Measurements from ENCODE around the gene TRIM8.

The TRIM8 gene

DNA sequence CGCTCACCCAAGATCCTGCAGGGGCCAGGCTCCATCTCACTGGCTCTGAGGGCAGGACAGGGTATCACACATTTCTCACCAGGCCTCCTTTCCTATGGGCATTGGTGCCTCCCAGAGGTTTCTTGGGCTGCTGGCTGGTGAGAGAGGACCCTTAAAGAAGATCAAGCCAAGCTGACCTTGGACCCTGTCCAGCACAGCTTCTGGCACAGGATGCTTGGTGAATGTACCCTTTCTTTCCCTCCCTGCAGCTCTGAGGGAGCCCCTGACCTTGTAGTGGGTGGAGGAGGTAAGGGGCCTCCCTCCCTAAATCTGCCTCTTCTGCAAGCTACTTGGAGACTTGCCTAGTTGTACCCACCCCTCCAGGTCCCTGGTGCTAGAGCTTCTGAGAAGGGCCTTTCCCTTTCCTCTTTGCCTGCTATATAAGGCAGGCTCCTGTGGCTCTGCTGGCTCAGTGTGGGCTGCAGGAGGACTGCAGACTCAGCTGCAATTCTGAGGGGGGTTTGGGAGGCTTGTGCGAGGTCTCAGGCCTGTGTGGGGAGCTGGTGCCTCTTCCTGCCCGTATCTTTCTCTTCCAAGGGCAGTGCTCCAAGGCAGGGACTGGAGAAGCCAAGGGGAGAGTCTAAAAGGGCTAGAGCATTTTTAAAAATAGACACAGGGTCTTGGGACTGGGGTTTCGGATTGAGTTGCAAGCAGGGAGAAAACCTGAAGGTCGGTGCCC is 11.7 kb upstream of the TRIM8 start:
- no peak overlapping the region for H3K4me3 ChIP-seq (ENCODE audit: low read depth, low read length)

DNA sequence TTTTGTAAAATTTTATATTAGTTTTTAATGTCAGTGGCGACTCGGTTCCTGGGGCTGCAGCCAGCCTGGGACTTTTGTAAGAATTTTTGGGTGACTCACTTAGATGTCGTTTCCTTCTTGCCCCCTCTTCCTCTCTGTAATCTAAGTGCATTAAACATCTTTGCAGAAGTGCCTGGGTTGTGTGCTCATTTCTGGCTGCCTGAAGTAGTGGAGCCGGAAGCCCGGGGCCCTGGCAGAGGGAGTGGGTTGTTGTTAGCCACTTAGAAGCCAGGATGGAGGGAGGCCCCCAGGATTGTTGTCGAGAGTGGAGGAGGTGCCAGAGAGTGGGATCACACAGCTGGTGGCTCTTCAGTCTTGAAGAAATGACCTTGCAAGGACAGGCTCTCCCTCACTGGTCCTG is 11.0 kb upstream of the TRIM8 start:
- no peak overlapping the region for H3K4me3 ChIP-seq (ENCODE audit: low read depth, low read length)

DNA sequence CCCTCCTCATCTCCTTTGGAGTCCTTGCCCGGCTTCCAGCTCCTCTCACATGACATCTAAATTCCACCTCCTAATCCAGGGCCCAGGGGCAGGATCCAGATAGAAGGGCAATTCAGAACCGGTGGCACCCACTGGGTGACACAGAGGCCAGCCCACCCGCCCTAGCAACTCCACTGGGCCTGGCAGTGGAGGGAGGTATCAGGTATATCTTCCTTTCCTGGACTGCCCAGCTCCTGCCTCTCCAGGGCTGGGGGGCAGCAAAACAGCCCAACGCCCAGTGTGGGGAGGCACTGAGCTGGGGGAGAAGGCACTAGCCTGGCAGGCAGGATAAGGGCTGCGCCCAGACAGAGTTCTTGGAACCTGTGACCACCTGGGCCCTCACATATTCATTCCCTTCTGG is 10.4 kb upstream of the TRIM8 start:
- no peak overlapping the region for H3K4me3 ChIP-seq (ENCODE audit: low read depth, low read length)

DNA sequence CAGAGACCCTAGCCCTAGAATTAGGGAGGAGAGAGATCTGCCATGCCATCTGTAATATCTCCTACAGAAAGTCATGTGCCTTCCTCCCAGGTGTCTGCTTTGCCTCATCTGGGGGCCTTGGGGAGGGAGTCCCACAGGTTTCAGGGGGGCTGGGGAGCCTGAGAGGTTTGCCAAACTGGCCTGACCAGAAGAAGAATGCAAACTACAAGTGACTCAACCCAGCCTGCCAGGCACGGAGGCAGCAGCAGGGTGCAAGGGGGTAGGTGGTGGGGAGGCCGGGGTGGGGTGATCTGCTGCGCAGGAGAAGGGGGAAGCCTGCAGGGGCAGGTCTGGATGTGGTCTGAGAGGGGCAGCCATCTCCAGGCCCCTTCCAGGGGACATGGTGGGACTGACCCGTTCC is 9.6 kb upstream of the TRIM8 start:
- H3K4me3 ChIP-seq (ENCODE audit: low read depth, low read length) = no peak overlapping the region

DNA sequence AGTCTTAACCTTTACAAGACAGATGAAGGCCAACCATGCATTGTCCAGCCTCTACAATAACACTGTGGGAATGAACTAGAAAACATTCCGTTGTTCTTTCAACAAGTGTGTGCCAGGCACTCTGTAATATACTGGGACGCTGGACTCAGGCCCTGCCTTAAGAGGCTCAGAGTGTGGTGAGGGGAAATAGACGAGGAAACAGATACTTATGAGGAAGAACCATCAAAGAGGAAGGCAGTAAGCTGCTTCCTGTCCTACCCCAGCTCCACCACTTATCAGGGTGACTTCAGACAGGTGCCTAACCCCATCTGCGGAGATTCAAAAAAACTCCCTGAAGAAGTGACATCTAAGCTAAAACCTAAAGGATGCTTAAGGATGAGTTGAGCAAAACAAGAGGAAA is 8.9 kb upstream of the TRIM8 start:
- no peak overlapping the region for H3K4me3 ChIP-seq (ENCODE audit: low read depth, low read length)

DNA sequence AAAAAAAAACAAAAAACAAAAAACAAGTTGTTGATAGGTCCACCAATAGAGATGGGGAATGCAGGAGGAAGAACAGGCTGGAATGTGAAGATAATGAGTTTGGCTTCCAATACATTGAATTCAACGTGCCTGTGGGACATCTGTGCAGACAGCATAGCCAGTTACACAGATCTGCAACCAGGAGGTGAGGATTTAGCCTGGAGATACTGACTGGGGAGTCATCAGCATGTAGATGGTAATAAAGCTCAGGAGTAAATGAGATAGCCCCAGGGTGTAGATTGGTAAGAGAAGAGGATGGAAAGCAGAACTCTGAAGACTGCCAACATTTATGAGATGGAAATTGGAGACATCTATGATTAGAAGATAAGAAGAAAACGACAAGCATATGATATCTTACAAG is 4.7 kb upstream of the TRIM8 start:
- H3K4me3 ChIP-seq (ENCODE audit: low read depth, low read length) = no peak overlapping the region

DNA sequence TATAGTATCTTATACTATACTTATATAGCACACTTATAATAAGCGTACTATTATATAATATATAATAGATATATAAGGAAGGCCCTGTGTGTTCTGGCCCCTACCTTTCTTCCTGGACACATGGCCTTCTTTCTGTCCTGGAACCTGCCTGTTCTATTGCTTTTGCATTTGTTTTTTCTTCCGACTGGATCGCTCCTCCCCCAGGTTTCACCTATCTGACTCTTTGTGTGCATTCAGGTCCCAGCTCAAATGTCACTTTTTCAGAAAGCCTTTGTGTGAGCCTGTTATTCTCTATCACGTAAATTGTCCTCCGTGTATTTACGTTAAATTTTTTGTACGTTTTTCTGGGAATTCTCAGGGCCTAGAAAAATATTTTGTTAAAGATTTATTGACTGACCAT is 2.9 kb upstream of the TRIM8 start:
- H3K4me3 ChIP-seq (ENCODE audit: low read depth, low read length) = peak overlapping the region; percentile 62

DNA sequence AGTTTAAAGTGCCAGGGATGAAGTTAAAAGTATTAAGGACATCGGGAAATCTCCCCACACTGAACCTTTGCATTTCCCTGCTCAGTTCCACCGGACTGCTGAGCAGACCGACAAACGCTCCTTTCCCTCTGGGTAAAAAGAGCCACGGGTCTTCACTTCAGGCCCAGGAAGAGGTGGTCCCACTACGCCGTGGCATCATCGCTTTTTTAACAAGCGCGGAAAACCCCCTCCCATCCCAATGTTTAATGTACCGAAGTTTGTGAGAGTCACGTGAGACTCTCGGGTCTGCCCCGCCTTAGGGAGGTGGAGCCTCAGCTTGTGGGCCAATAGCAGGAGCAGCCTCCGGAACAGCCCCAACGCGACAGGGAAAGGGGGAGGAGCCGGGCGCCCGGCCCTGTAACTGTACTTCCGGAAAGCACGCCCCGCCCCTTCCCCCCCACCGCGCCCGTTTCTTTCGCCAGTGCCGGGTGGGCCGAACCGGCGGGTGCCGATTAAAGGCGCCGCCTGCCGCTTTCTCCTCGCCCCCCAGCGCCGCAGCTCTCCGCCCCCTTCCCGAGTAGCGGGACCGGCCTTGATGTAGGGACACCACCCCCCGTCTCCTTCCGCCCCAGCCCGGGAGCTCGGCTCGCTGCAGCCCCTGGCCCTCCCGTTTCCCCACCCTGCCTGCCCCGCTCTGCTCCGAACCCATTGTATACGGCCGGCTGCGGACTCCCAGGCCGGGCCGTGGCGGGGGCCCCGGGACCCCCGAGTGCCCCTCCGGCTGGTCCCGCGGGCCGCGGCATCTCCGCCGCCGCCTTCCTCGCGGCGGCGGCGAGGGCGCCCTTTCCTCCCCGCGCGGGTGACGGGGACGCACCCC is 2.2 kb upstream of the TRIM8 start:
- H3K4me3 ChIP-seq (ENCODE audit: low read depth, low read length) = peak overlapping the region; percentile 62

DNA sequence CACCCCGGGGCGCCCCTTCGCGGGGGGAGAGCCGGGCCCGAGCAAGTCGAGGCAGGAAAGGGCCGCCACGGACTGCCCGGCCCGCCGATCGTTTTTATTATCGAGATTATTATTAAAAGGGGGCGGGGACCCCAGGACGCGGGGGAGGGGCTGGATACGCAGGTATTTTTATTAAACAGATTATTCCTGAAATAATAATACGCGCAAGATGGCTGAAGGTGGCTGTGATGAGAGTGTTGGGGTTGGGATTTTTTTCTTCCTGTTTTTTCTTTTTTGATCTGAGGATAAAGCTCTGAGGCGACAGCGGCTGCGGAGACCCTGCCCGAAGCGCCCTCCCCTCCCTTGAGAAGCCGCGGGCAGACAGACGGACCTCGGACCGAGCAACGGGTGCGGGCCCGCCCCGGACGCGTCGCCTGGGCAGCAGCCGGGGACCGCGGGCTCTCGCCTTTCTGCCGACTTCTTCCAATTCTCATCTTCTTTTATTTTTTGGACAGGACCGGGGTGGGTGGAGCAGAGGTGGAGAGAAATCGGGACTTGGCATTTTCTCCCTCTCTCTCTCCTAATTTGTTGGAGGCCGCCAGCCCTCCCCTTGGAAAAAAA is 1.4 kb upstream of the TRIM8 start:
- peak overlapping the region; percentile 62 for H3K4me3 ChIP-seq (ENCODE audit: low read depth, low read length)

DNA sequence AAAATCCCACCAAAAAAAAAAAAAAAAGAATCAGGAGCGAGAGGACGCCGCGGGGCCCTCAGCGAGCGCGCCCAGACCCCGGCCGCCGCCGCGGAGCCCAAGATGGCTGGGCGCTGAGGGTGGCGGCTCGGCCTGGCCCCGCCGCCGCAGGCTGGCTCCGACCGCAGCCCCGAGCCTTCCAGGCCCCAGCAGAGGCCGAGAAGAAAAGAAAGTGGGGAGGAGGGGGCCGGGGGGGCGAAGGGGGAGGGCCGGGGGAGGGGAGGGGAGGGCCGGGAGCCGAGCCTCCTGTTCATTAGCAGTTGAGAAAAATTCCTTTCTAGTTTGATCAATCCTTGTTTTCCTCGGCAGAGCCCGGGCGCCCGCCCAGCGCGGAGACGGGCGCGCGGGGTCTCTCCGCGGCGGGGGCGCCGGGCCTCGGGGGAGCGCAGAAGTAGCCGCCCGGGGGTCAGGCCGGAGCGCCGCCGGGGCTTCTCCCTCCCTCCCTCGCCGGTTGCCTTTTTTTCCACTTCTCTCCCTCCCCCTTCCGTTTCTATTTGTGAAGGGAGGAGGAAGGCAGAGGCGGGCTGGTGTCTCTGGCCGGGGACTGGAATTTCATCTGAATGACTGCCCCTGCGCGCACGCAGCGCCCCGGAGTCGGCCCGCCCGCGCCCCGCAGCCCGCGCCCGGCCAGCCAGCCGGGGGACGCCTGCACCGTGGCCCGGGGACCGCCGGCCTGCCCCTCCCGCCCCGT is 778 bp upstream of the TRIM8 start:
- H3K4me3 ChIP-seq (ENCODE audit: low read depth, low read length) = peak overlapping the region; percentile 72

DNA sequence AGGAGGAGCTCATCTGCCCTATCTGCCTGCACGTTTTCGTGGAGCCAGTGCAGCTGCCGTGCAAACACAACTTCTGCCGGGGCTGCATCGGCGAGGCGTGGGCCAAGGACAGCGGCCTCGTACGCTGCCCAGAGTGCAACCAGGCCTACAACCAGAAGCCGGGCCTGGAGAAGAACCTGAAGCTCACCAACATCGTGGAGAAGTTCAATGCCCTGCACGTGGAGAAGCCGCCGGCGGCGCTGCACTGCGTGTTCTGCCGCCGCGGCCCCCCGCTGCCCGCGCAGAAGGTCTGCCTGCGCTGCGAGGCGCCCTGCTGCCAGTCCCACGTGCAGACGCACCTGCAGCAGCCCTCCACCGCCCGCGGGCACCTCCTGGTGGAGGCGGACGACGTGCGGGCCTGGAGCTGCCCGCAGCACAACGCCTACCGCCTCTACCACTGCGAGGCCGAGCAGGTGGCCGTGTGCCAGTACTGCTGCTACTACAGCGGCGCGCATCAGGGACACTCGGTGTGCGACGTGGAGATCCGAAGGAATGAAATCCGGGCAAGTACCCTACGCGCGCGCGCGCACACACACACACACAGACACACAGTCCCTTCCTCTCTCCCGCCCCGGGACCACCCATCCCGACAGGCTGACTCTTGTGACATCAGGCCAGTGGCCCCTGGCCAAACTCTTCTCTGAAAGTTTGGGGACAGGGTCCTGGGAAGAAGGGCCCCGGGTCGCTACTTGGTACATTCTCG is 538 bp downstream of the TRIM8 start:
- peak overlapping the region; percentile 72 for H3K4me3 ChIP-seq (ENCODE audit: low read depth, low read length)

DNA sequence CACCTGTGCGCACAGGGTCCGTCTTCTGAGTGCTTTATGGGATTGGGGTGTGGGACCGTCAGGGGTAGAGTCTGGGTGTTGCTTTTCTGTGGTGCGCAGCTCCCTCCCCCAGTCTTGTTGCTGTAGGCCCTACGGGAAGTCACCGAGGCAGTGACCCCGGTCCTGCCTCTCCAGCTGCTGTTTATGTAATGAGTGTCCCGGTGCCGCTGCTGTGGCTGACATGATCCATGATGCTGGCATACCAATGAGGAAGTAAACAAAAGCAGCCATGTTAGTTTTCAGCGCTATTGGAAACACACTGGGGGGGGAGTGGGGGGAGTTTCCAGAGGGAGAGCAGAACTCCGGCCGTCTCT is 1.1 kb downstream of the TRIM8 start:
- H3K4me3 ChIP-seq (ENCODE audit: low read depth, low read length) = peak overlapping the region; percentile 72

DNA sequence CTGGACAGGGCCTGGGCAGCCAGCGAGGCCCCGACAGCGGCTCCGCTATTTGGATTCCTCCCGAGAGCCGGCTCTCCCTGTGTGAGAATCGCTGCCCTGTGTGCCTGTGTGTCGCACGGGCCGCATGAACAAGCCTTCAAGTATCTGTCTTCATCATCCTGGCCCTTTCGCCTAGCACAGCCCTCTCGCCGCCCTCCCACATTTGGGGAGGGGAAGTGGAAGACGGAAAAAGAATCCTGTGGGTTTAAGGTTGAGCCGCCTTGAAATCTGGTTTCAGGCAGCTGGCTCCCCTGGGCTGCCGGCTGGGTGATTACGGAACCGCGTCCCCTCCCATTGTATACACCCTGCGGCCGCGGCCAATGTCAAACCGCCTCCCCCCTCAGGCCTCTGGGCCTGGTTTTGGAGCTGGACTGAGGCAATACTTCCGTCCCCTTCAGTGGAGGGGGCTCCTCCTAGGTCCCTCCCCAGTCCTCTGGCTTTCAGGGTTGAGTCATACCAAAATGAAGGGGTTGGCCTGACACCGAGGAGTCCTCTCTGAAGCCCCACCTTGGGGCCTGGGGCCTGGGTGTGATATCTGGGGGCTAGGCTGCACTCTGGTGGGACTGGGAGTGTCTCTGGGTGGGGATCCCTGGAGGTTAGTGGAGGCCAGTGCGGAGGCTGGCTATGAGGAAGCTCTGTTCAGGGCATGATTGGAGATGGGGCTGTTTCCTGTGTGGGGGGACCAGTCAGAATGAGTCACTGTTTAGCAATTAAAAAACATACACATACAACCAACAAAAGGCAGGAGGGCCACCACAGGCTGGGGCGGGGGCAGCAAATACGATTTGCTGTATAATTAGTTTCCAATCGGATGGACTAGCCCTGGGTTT is 1.7 kb downstream of the TRIM8 start:
- peak overlapping the region; percentile 72 for H3K4me3 ChIP-seq (ENCODE audit: low read depth, low read length)

DNA sequence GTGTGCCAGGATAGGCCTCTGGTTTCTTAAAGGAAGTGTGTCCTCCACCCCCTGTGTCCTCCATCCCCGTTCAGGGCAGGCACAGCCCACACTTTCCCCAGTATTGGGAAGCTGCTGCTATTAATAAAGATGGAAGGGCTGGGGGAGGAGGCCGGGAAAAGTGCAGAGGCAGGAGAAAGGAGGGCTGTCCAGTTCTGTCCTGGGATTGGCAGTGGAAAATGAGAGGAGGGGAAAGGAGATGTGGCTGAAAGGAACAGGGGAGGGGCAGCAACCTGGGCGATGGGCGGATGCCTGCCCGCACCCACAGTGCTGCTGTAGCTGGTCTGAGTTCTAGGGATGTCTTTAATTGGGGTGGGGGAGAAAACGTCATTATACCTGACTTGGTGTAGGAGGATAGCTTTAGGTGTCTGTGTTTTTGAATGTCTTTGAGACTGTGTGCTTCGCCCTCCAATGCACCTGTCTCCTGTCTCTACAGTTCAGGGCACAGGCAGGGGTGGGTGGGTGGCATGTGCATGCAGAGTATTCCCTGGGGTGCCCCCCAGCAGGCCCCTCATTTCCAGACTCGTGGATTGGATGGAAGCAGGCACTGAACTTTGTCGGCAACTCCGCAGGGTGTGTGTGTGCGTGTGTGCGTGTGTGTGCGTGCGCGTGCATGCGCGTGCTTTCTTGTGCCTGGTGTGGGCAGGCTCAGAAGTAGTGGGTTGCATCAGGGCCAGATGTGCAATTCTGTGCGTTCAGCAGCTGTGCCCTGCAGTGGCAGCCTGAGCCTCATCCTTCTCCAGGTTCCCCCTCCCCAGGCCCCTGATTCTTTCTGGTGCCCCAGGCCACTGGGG is 2.5 kb downstream of the TRIM8 start:
- H3K4me3 ChIP-seq (ENCODE audit: low read depth, low read length) = peak overlapping the region; percentile 72

DNA sequence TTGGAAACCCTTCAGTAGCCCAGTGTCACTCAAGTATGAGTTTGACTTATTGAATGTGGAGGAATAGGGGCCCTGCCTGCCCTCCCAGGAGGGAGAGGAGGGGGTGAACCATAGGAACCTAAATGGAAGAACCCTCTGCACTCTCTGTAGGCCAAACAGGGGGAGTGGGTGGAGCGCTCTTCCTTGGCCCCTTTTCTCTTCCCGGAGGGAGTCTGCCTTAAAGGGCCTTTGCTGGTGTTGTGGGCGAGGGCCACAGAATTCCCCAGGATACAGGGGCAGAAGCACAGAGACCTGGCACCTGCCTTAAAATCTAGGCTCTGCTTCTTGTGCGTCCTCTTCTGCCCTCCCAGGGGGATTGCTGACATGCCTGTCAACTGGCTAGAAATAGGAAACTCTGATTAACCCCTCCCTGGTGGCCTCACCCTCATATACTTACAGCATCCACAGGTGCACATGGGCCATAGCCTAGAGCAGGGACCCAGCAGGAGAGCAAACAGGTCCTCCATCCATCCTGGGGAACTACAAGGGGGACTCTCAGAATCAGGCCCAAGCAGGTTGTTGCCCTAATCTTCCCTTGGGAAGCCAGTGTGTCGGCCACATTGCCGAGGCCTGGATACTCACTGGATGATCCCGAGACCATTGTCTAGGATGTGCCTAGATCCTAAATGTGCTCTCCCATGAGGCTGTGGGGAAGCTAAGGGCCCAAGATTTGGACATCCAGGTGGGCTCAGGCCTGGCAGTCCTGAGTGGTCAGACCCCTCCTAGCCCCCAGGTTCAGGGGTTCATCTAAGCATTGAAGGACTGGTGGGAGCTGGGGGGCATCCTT is 3.4 kb downstream of the TRIM8 start:
- no peak overlapping the region for H3K4me3 ChIP-seq (ENCODE audit: low read depth, low read length)

DNA sequence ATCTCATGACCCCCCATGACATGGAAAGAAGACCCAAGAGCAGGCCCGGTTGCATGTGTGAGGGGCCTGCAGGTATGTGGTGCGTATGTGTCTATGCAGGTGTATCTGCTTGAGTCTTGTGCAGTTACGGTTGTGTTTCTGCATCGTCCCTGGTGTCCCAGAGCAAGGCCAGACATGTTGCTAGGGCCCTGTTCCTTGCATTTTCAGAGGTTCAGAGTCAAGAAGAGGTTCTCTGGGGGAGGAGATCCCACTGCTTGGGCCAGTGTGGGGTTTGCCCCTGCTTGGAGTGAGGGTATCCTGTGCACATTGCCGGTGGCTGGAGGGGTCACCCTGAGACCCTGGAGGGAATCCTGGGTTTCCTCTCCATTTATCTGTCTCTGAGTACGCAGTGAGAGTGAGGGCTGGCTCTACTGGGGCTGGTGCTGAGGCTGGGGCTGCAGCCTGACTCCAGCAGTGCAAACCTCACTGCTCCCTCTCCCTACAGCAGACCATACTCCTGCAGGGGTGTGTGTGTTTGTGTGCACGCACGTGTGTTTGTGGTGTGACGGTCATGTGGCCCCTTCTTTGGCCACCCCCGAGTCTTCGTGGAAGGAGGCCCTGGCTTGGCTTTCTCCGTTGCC is 4.1 kb downstream of the TRIM8 start:
- no peak overlapping the region for H3K4me3 ChIP-seq (ENCODE audit: low read depth, low read length)

DNA sequence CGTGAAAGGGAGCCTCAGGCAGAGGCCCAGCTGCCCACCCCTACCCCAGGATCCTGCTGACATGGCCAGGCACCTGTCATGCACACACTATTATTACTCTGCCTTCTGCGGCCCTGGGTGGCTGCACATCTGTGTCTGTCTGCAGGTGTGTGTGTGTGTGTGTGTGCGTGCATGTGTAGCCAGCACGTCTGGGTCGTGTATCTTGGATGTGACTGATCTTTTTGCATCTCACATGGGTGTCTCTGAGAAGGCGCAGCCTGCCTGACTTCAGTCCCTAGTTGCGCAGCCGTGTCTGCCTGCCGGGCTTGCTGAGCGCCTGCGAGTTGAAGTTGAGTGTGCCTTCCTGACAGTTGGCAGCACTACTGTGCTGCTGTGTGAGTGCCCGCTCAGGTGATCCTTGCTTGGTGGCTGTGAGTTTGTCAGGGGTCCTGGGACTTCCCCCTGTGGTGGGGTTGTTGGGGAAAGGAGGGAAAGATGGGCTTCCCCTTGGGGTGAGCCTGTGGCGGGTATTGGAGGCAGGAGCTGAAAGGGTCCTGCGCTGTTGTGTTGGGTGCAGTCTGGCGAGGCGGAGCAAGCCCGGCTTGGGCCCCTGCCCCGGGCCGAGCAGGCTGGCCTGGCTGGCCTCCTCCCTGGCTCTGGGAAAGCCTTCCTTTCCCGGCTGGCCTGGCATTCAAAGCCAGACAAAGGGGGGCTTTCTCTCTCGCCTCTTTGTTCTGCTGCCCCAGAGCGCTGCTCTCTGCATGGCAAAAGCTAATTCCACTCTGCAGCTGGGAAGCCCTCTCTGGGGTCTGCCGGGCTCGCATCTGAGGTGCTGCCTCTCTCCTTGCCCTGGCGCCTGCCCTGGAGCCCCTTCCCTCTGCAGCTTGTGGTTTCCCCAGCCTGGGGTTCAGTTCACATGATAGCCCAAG is 4.9 kb downstream of the TRIM8 start:
- H3K4me3 ChIP-seq (ENCODE audit: low read depth, low read length) = no peak overlapping the region

Data from iPS-11a (cell line).